Activated naive CD8-positive, alpha-beta T cell treated with anti-CD3 and anti-CD28 coated beads for 36 hours (primary cell): Measurements from ENCODE around the gene TMCC2. TPM values are rescaled to one million over a fixed set of nuclear protein-coding genes. Genes with fewer than 3 reads are reported as not detected.

Experiments
- DNase-seq: peaks from one replicate; pipeline ENCODE4 v3.0.0; 2021
- H3K27ac Mint-ChIP-seq: one replicate; pipeline ENCODE4 v1.8.0; 2022; ENCODE audit warnings: mild to moderate bottlenecking, moderate library complexity, mixed read lengths
- H3K27me3 Mint-ChIP-seq: one replicate; pipeline ENCODE4 v1.8.0; 2022; ENCODE audit warnings: mild to moderate bottlenecking, mixed read lengths
- H3K36me3 Mint-ChIP-seq: one replicate; pipeline ENCODE4 v1.8.0; 2021; ENCODE audit warnings: mild to moderate bottlenecking, mixed read lengths
- H3K4me1 Mint-ChIP-seq: one replicate; pipeline ENCODE4 v1.8.0; 2021; ENCODE audit warnings: mixed read lengths
- H3K4me3 Mint-ChIP-seq: one replicate; pipeline ENCODE4 v1.8.0; 2022; ENCODE audit warnings: mild to moderate bottlenecking, moderate library complexity, mixed read lengths
- H3K9me3 Mint-ChIP-seq: one replicate; pipeline ENCODE4 v1.8.0; 2022; ENCODE audit warnings: mixed read lengths
- total RNA-seq, 2 experiments: library from RNA; stranded (reverse); gene quantifications; one replicate each; pipeline ENCODE4 v1.2.3, GENCODE V29; 2021

TMCC2 gene
- total RNA-seq, 2 experiments from 2014 or later = 13.3 to 14.0 TPM

- H3K9me3 Mint-ChIP-seq = no peaks in the 10 kb centered on the region
- peak; percentile 84 for DNase-seq
- no peaks in the 10 kb centered on the region for H3K27me3 Mint-ChIP-seq
- peaks cover 55% of the 10 kb centered on the region for H3K4me1 Mint-ChIP-seq
- H3K27ac Mint-ChIP-seq = peak within 1 kb of the TSS; percentile 88
- no peaks in the 10 kb centered on the region for H3K36me3 Mint-ChIP-seq
- H3K4me3 Mint-ChIP-seq = peak within 1 kb of the TSS; percentile 85
Measured at GRCh38 chr1:205321162-205321958, 93.6 kb downstream of the TMCC2 start, which contains the start of gene NUAK2. NUAK2 (minus strand) TSS chr1:205321745; CDS start chr1:205321628, 117 bp downstream.

GRCh38 chr1:205321959-205322283, 94.2 kb downstream of the TMCC2 start:
- no peak for DNase-seq
- H3K4me1 Mint-ChIP-seq = peaks cover 49% of the 10 kb centered on the region
- no peaks in the 10 kb centered on the region for H3K36me3 Mint-ChIP-seq
- peak overlapping the region; percentile 35 for H3K4me3 Mint-ChIP-seq
- H3K27me3 Mint-ChIP-seq = no peaks in the 10 kb centered on the region
- no peak overlapping the region for H3K27ac Mint-ChIP-seq
- H3K9me3 Mint-ChIP-seq = no peaks in the 10 kb centered on the region

Other genes with a start within 250 kb of the TMCC2 start
- gene CNTN2, start 184.7 kb upstream of the TMCC2 start, total RNA-seq = not detected
- 1 to 10 TPM; 1.5 to 2.4 TPM for gene TMEM81, start 143.5 kb upstream of the TMCC2 start, total RNA-seq
- 10 to 100 TPM; 22.7 to 26.9 TPM for gene RBBP5, start 106.0 kb upstream of the TMCC2 start, total RNA-seq
- 10 to 100 TPM; 14.0 to 14.4 TPM for gene DSTYK, start 16.2 kb upstream of the TMCC2 start, total RNA-seq
- gene NUAK2, start 93.8 kb downstream of the TMCC2 start, total RNA-seq = 1 to 10 TPM; 1.7 to 2.0 TPM
- gene KLHDC8A, start 129.0 kb downstream of the TMCC2 start, total RNA-seq = not detected
- gene LEMD1, start 194.1 kb downstream of the TMCC2 start, total RNA-seq = under 1 TPM in 1 of 2 experiments, not detected in 1; 0.78 TPM
- gene BLACAT1, start 228.1 kb downstream of the TMCC2 start, total RNA-seq = under 1 TPM; 0.12 to 0.19 TPM